ENCODE measurements around the gene ALKBH3.

Gene ALKBH3

DNA sequence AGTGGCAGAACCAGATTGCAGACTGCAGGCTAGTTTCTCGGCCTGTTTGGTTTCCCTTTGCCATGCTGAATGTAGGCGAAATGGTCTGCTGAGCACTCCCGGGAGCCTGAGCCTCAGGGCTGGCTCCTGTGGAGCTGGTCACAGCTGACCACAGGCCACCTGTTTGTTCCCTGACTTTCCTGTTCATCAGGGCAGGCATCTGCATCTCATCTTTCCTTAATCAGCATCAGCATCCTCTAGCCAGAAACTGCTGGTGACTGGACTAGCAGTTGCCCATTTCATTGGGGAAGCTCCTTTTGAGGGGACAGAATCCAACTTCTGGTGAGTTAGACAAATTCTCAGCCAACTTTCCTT is 41.6 kb downstream of the ALKBH3 start:
- DNase-seq (no peak), ATAC-seq (no peak)
- Mint-ChIP-seq H3K27me3 (no peaks in the 10 kb centered on the region), H3K9me3 (no peaks in the 10 kb centered on the region), H3K27ac (no peak overlapping the region), H3K36me3 (ENCODE audit: low read depth) (peaks cover 21% of the 10 kb centered on the region), H3K4me1 (peaks cover 15% of the 10 kb centered on the region), H3K4me3 (no peak overlapping the region)

- no peak overlapping the region for H3K4me3 Mint-ChIP-seq
- DNase-seq: no peak
- ATAC-seq: no peak
- H3K9me3 Mint-ChIP-seq: no peaks in the 10 kb centered on the region
- H3K4me1 Mint-ChIP-seq: peaks cover 15% of the 10 kb centered on the region
- H3K36me3 Mint-ChIP-seq (ENCODE audit: low read depth): peaks cover 21% of the 10 kb centered on the region
- H3K27ac Mint-ChIP-seq: no peak overlapping the region
- no peaks in the 10 kb centered on the region for H3K27me3 Mint-ChIP-seq
Observed at GRCh38 chr11:43922744-43923405, 42.2 kb downstream of the ALKBH3 start.

GRCh38 chr11:43923406-43924111 is 42.9 kb downstream of the ALKBH3 start:
- no peak overlapping the region for H3K4me3 Mint-ChIP-seq
- H3K36me3 Mint-ChIP-seq (ENCODE audit: low read depth): peaks cover 17% of the 10 kb centered on the region
- no peaks in the 10 kb centered on the region for H3K27me3 Mint-ChIP-seq
- H3K9me3 Mint-ChIP-seq: no peaks in the 10 kb centered on the region
- ATAC-seq (no peak), DNase-seq (no peak)
- H3K4me1 Mint-ChIP-seq: peaks cover 15% of the 10 kb centered on the region
- no peak overlapping the region for H3K27ac Mint-ChIP-seq

- H3K27ac Mint-ChIP-seq: no peak overlapping the region
- peaks cover 15% of the 10 kb centered on the region for H3K4me1 Mint-ChIP-seq
- ATAC-seq (no peak), DNase-seq (no peak)
- no peaks in the 10 kb centered on the region for H3K27me3 Mint-ChIP-seq
- H3K4me3 Mint-ChIP-seq: no peak overlapping the region
- peaks cover 12% of the 10 kb centered on the region for H3K36me3 Mint-ChIP-seq (ENCODE audit: low read depth)
- no peaks in the 10 kb centered on the region for H3K9me3 Mint-ChIP-seq
Observed at GRCh38 chr11:43924112-43924855, 43.7 kb downstream of the ALKBH3 start.

DNA sequence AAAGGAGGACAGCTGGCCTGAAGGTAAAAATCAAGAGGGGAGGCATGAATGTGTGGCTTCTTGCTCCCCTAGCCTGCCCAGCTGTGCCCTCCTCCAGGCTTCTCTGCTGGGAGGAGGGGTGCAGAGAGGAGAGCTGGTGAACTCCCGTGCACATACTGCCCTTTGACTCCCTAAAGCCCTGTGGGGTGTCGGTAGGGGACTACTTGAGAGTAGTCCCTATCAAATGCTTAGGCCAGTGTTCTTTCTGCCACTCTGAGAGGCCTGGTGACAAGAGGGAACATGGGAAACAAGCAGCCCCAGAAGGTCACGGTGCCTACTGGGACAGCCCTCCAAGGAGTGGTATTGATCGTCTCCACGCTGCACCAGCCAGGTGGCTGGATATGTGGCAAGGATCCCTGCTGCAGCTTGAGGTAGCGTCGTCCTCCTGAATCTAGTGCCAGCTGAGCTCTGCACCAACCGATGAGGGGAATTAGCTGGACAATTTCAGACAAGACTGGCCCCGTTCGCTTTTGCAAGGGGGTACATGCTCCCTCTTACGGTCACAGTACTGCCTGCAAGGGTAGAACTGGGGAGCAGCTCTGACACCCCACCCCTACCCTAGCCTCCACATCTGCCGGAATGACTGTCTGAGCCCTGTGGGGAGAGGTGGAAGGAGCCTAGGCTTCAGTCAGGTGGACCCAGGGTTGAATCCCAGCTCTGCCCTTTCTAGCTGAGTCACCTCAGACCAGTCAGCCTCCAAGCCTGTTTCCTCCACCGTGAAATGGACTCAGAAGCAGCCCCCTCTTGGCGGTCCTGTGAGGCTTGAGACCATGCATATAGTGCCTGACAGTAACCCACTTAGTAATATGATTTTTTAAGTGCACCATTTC is 44.7 kb downstream of the ALKBH3 start:
- DNase-seq (no peak), ATAC-seq (no peak)
- H3K4me1 Mint-ChIP-seq: peaks cover 12% of the 10 kb centered on the region
- no peak overlapping the region for H3K27ac Mint-ChIP-seq
- H3K4me3 Mint-ChIP-seq: no peak overlapping the region
- no peaks in the 10 kb centered on the region for H3K27me3 Mint-ChIP-seq
- no peaks in the 10 kb centered on the region for H3K9me3 Mint-ChIP-seq
- peaks cover 7% of the 10 kb centered on the region for H3K36me3 Mint-ChIP-seq (ENCODE audit: low read depth)

GRCh38 chr11:43925932-43926505 is 45.4 kb downstream of the ALKBH3 start:
- no peak overlapping the region for H3K4me3 Mint-ChIP-seq
- H3K36me3 Mint-ChIP-seq (ENCODE audit: low read depth): peaks cover 3% of the 10 kb centered on the region
- H3K27ac Mint-ChIP-seq: no peak overlapping the region
- peaks cover 12% of the 10 kb centered on the region for H3K4me1 Mint-ChIP-seq
- ATAC-seq (no peak), DNase-seq (no peak)
- no peaks in the 10 kb centered on the region for H3K9me3 Mint-ChIP-seq
- H3K27me3 Mint-ChIP-seq: no peaks in the 10 kb centered on the region

DNA sequence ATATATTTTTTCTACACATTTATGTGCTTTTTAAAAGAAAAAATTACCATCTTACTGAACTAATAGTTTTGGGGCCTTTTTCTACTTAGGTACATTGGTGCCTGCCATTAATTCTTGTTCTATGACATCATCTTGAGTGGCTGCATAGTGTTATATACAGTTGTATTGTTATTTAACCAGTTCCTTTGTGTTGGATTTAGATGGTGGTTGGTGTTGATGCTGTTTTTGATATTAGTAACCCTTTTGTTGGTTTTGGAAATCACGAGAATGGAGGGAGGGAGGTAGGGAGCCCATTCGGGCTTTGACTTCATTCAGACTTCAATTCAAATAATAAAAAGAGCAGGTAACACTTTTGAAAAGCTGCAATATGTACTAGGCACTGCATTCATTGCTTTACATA is 46.4 kb downstream of the ALKBH3 start:
- Mint-ChIP-seq H3K4me3 (no peak overlapping the region), H3K27me3 (no peaks in the 10 kb centered on the region), H3K9me3 (no peaks in the 10 kb centered on the region), H3K27ac (no peak overlapping the region), H3K36me3 (ENCODE audit: low read depth) (no peaks in the 10 kb centered on the region), H3K4me1 (peaks cover 11% of the 10 kb centered on the region)
- DNase-seq (no peak), ATAC-seq (no peak)

DNA sequence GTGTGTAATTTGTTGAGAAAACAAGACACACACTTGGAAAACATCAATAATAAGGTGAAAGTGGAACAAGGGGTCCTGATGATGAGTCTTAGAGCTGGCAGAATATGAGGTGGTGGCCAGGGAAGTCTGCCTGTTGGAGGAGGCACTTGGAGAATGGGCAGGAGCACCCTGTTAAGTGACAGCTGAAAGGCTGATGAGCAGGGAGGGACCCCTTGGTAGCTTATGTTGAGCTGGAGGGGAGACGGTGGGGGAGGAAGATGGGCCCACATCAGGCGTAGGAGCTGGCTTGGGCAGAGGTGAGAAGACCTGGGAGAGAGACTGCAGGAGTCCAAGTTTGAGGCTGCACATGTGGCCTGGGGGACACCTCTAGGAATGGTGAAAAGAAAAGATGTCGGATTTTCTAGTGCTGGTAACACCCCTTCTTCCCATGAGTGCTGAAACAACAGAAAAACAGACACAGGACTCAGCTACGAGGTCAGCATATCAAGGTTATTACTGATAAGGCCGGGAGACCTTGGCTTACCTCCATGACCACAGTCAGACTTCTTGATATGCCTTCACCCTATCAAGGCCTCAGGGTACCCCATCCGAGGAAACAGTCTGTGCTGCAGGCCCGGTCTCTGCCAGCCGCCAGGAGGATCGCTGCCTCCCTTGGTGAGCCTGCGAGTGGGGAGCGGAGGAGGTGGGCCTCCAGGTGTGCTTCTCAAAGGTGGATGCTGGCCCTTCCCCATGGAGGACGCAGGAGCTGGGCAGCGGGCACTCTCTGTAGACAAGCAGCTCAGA is 47.5 kb downstream of the ALKBH3 start:
- no peak for DNase-seq

DNA sequence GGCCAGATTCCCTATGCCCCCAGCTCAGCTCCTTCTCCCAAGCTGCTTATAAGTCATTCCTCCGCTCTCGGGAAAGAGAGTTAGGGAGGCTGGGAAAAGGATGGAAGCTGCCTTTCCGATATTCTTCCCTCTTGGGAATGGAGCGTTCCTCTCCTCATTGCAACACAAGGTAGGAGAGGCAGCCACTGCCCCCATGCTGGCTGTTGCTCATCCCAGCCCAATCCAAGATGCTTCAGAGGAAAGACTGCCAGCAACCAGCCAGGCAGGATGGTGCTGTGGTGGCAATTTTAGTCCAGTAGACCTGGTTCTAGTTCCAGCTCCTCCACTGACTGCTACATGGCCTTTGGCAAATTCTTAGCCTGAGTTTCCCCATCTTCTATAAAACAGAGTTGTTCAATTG is 48.1 kb downstream of the ALKBH3 start:
- no peak for DNase-seq
- no peaks in the 10 kb centered on the region for H3K9me3 Mint-ChIP-seq
- no peaks in the 10 kb centered on the region for H3K27me3 Mint-ChIP-seq
- H3K4me1 Mint-ChIP-seq: peaks cover 11% of the 10 kb centered on the region
- H3K27ac Mint-ChIP-seq: no peak overlapping the region
- ATAC-seq: no peak
- no peaks in the 10 kb centered on the region for H3K36me3 Mint-ChIP-seq (ENCODE audit: low read depth)
- no peak overlapping the region for H3K4me3 Mint-ChIP-seq

More for the DNA sequence above, 47.5 kb downstream of the ALKBH3 start:
- H3K4me1 Mint-ChIP-seq: peaks cover 11% of the 10 kb centered on the region
- no peaks in the 10 kb centered on the region for H3K9me3 Mint-ChIP-seq
- ATAC-seq: no peak
- H3K36me3 Mint-ChIP-seq (ENCODE audit: low read depth): no peaks in the 10 kb centered on the region
- no peak overlapping the region for H3K4me3 Mint-ChIP-seq
- no peaks in the 10 kb centered on the region for H3K27me3 Mint-ChIP-seq
- no peak overlapping the region for H3K27ac Mint-ChIP-seq

GRCh38 chr11:43930868-43931716 is 50.5 kb downstream of the ALKBH3 start:
- no peak for DNase-seq

DNA sequence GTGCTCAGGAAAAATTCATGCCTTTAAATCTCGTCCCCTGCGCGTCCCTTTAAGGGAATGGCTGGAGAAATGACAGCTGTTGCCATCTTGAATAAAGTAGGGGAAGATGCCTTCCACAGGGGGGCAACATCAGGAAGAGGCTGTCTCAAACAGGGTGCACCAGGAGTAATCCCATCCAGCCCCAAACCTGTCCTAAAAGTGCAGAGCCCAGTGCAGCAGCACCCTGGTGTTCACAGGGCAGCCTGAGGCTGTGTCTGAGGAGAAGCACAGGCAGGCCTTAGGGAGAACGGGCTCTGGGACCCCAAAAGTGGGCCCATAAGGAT is 51.0 kb downstream of the ALKBH3 start:
- H3K36me3 Mint-ChIP-seq (ENCODE audit: low read depth): no peaks in the 10 kb centered on the region
- H3K4me1 Mint-ChIP-seq: peaks cover 11% of the 10 kb centered on the region
- no peak for ATAC-seq
- no peak for DNase-seq
- H3K27me3 Mint-ChIP-seq: peaks cover 7% of the 10 kb centered on the region
- H3K9me3 Mint-ChIP-seq: no peaks in the 10 kb centered on the region
- no peak overlapping the region for H3K27ac Mint-ChIP-seq
- no peak overlapping the region for H3K4me3 Mint-ChIP-seq

More at GRCh38 chr11:43930868-43931716, 50.5 kb downstream of the ALKBH3 start:
- Mint-ChIP-seq H3K36me3 (ENCODE audit: low read depth) (no peaks in the 10 kb centered on the region), H3K4me1 (peaks cover 11% of the 10 kb centered on the region), H3K4me3 (no peak overlapping the region), H3K27ac (no peak overlapping the region), H3K27me3 (peaks cover 5% of the 10 kb centered on the region), H3K9me3 (no peaks in the 10 kb centered on the region)
- ATAC-seq: no peak

- Mint-ChIP-seq H3K4me3 (no peak overlapping the region), H3K27me3 (peaks cover 8% of the 10 kb centered on the region), H3K27ac (no peak overlapping the region), H3K36me3 (ENCODE audit: low read depth) (no peaks in the 10 kb centered on the region), H3K4me1 (peaks cover 11% of the 10 kb centered on the region), H3K9me3 (no peaks in the 10 kb centered on the region)
- ATAC-seq: no peak
- DNase-seq: no peak
Observed at GRCh38 chr11:43933226-43933607, 52.6 kb downstream of the ALKBH3 start.
